ENCODE data around the gene KLRG1.

The KLRG1 gene

GRCh38 chr12:8987163-8987562 lies 2.2 kb upstream of the KLRG1 start:
- DNase-seq = no peak

DNA sequence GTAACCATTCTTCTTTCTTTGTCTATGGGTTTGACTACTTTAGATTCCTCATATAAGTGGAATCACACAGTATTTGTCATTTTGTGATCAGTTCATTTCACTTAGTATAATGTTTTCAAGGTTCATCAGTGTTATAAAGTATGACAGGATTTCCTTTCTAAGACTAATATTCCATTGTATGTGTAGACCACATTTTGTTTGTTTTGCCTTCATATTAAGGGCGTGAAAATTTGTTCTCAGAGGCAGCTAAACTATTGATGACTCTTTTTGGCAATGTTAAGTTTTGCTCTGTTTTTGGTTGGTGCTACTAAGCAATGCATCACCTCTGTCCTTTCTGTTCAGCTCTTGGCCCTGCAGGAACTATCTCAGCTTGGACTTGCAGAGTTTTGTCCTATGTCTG lies 1.7 kb upstream of the KLRG1 start:
- DNase-seq = no peak

- DNase-seq = no peak
Observed at GRCh38 chr12:8991371-8992345, 2.3 kb downstream of the KLRG1 start.

DNA sequence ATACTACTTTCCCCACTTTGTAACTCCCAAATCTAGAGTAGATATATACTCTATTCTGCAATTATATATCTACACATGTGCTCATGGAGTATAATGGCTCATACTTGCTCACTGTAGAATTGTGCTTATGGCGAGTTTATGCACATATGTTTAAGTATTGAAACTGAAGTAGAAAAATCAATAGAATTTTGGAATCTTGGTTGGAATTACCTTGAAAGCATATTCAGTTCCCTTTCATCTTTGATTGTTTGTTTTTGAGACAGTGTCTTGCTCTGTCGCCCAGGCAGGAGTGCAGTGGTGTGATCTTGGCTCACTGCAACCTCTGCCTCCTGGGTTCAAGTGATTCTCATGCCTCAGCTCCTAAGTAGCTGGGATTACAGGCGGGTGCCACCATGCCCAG lies 4.5 kb downstream of the KLRG1 start:
- DNase-seq = no peak

DNA sequence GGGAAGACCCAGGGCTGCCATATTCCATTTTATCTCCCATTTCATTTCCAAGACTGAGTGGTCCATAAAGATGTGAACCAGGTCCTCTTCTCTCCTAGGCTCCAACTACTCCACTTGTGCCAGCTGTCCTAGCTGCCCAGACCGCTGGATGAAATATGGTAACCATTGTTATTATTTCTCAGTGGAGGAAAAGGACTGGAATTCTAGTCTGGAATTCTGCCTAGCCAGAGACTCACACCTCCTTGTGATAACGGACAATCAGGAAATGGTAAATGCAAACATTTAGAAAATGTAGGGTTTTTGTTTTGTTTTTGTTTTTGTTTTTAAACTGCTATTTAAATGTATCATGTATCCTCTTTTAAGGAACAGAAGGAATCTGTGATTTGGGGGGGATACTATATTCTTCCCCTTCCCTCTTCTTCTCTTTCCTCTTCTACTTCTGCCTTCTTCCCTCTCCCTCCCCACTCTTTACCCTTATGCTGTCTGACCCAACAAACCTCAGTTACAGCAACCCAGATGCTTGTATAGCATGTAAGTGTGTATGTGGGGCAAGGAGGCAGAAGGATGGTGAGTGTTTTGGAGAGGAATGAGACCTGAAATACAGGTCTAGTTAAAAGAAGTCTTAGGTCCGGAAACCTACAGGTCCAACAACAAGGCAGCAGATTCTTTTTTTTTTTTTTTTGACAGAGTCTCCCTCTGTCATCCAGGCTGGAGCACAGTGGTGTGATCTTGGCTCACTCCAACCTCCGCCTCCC lies 5.9 kb downstream of the KLRG1 start:
- no peak for DNase-seq

- no peak for DNase-seq
Observed at GRCh38 chr12:8996682-8997405, 7.5 kb downstream of the KLRG1 start.

DNA sequence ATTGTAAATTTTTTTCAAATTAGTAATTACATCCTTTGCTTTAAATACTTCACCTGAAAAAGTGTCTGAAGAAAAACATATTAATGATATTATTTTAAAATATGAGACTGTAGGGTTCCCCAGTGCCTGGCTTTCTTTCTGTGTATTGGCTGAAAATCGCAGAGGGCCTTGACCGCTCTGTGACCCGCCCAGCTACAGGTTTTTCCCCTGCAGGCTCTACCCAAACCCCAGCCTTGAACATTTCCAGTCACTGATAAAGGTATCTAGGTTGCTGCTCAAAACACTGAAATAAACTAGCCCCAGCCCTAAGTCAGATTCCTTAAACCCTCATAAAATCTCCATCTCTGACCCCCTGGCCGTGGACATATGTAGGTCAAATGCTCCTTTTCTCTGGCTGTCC lies 11.9 kb downstream of the KLRG1 start:
- DNase-seq = no peak

DNA sequence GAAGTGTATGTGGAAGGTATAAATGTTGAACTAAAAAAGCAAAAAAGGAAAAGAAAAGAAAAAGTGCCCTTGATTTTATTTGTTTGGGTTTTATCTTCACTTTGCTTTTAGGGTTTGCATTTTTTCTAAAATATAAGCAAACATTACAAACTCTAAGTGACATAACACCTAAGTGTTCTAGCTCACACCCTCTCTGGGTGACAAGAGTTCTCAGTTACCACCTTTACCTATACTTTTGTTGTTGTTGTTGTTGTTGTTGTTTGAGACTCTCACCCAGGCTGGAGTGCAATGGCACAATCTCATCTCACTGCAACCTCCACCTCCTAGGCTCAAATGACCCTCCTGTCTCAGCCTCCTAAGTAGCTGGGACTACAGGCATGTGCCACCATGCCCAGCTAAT lies 13.0 kb downstream of the KLRG1 start:
- DNase-seq = no peak

GRCh38 chr12:9022592-9022991 lies 33.2 kb downstream of the KLRG1 start:
- DNase-seq = no peak

DNA sequence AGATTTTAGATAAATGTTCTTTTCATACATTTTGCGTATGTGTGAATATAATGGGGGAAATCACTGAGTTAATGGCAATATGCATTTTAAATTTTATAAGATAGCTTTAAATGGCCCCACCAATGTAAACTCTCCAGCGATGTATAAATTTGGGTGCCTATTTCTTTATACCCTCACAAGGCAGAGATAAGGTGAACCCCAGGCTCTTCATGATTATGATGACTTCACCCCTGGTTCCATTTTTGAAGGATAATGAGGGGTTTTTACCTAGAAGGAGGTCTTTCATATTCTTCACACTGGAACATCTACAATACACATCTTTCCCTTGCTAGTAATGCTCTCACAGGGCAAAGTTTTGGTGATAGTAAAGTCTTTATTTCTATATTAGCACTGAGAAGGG lies 35.2 kb downstream of the KLRG1 start:
- DNase-seq = no peak

DNA sequence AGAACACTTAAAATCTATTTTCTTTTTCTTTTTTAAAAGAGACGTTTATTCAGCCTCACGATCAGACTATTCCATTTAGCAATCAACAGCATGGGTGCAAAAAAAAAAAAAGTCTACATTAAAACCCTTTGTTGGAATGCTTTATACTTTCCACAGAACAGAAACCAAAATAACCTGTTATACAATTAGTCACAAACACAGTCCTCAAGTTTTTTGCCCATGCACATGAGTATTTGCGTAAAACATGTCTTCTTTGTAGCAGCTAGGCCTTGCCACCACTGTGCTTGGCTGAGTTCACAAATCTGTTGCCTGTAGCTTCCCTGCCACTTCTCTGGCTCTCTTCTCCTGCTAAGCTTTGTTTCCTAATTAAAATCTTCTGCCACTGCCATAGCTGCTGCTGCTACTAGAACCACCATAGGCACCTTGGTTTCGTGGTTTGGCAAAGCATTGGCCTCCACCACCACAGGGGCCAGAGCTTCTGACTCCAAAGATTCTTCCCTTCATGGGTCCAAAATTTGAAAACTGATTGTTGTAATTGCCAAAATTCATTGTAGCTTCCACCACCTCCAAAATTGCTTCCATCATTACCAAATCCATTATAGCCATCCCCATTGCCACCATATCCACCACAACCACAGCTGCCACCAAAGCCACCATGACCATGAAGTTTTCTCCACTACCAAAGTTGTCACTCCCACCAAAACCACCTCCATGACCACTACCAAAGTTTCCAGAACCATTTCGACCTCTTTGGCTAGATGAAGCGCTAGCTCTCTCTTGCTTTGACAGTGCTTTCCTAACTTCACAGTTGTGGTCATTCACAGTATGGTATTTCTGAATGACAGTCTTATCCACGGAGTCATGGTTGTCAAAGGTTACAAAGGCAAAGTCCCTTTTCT lies 38.1 kb downstream of the KLRG1 start:
- DNase-seq = no peak

DNA sequence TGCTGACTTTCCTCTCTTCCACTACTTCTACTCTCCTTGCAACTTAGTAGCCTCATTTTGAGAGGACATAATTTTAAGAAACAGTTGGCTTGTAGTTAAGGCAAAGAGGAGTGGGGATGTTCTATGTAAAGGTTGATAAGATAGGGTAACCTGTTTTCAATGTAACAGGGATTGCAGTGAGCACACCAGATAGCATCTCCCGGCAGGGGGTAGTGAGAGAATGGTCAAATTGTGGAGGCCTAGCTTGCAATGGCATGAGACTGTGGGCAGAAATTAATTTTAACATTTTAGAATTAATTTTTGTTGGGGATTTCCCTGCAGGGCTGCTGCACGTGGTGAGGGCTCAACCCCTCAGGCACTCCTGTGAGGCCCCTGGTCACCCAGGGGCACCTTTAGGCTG lies 41.4 kb downstream of the KLRG1 start:
- no peak for DNase-seq

GRCh38 chr12:9032202-9032964 lies 43.0 kb downstream of the KLRG1 start:
- no peak for DNase-seq

DNA sequence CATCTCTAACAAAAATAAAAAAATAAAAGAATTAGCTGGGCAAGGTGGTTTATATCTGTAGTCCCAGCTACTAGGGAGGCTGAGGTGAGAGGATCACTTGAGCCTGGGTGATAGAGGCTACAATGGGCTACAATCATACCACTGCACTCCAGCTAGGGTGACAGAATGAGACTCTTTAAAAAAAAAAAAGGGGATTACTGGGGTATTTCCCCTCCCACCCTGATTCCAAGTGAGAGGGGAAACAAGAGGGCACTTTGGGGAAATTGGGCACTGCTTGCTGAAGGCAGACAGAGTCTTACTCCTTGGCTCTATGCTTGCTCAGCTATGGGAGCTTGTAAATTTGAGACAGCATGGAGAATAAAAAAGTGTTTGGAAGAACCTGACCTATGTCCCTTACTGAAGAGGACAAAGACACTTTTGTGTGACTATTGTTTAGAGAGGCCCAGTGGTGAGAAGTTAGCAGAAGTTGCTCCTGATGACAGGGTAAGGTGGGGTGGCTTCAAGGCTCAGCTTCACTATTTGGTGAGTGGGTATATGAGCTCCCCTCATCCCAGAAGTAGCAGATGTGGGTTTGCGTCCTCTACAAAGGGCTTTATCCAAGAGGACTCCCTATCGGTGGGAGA lies 44.0 kb downstream of the KLRG1 start:
- DNase-seq = no peak

DNA sequence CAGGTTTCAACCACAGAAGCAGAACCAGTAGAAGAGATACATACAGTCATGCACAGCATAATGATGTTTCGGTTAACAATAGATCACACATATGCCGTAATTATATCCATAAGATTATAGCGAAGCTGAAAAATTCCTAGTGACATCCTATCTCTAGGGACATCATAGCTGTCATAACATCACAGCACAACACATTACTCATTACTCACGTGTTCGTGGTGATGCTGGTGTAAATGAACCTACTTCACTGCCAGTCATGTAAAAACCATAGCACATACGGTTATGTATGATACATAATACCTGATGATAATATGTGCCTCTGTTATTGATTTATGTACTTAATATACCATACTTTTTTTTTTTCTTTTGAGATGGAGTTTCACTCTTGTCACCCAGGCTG lies 44.7 kb downstream of the KLRG1 start:
- DNase-seq = no peak

GRCh38 chr12:9036227-9036626 lies 46.9 kb downstream of the KLRG1 start:
- DNase-seq = no peak

GRCh38 chr12:9037431-9037830 lies 48.1 kb downstream of the KLRG1 start:
- DNase-seq = no peak

- DNase-seq = no peak
Observed at GRCh38 chr12:9039397-9039977, 50.1 kb downstream of the KLRG1 start.

- no peak for DNase-seq
Observed at GRCh38 chr12:9040484-9041186, 51.3 kb downstream of the KLRG1 start.

DNA sequence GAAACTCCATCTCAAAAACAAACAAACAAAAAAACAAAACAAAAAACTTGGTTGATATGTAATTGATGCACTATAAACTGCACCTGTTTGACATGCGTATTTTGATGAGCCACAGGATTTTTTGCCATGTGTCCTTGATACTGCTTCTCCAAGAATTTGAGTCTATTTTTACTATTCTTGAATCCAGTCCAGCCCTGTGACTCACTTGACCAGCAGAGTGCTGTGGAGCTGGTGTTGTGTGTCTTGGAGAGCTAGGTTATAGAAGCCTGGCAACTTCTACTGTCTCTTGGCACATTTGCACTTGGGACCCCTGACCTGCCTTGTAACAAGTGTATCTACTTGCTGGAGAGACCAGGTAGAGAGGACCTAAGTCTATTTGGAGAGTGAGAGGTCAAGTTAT lies 52.0 kb downstream of the KLRG1 start:
- DNase-seq = no peak
